ENCODE results near the gene PCDHA8.

DNA sequence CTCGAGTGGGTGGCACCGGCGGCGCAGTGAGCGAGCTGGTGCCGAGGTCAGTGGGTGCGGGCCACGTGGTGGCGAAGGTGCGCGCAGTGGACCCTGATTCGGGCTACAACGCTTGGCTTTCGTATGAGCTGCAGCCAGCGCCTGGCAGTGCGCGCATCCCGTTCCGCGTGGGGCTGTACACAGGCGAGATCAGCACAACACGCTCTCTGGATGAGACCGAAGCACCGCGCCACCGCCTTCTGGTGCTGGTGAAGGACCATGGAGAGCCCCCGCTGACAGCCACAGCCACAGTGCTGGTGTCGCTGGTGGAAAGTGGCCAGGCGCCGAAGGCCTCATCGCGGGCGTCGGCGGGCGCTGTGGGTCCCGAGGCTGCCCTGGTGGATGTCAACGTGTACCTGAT lies 17.5 kb upstream of the PCDHA8 start:
- TF ChIP-seq, protein P1, sequence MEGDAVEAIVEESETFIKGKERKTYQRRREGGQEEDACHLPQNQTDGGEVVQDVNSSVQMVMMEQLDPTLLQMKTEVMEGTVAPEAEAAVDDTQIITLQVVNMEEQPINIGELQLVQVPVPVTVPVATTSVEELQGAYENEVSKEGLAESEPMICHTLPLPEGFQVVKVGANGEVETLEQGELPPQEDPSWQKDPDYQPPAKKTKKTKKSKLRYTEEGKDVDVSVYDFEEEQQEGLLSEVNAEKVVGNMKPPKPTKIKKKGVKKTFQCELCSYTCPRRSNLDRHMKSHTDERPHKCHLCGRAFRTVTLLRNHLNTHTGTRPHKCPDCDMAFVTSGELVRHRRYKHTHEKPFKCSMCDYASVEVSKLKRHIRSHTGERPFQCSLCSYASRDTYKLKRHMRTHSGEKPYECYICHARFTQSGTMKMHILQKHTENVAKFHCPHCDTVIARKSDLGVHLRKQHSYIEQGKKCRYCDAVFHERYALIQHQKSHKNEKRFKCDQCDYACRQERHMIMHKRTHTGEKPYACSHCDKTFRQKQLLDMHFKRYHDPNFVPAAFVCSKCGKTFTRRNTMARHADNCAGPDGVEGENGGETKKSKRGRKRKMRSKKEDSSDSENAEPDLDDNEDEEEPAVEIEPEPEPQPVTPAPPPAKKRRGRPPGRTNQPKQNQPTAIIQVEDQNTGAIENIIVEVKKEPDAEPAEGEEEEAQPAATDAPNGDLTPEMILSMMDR (IDR thresholded peaks at IDR 0.05 in 2 of 3, conservative IDR thresholded peaks at IDR 0.05 in 1 of 3; ENCODE audit: borderline replicate concordance in 1 of 3, insufficient read depth in 1 of 3, low read depth in 2 of 3, low read length in 2 of 3), result no peak
- TF ChIP-seq EZH2phosphoT487 (IDR thresholded peaks at IDR 0.05; ENCODE audit: borderline replicate concordance) (no peak), POLR2A (IDR thresholded peaks at IDR 0.05; ENCODE audit: borderline replicate concordance, extremely low read depth, insufficient read depth, insufficient read length) (no peak), TCF7L2 (IDR thresholded peaks at IDR 0.05; ENCODE audit: borderline replicate concordance, extremely low read depth, insufficient read depth, insufficient read length) (no peak), SIN3A (IDR thresholded peaks at IDR 0.05; ENCODE audit: low read depth) (no peak), SP1 (IDR thresholded peaks at IDR 0.05; ENCODE audit: low read depth) (no peak), EGR1 (IDR thresholded peaks at IDR 0.05; ENCODE audit: low read depth) (no peak), EZH2 (IDR thresholded peaks at IDR 0.05) (no peak), POLR2AphosphoS5 (IDR thresholded peaks at IDR 0.05; ENCODE audit: low read depth, low read length) (no peak), YY1 (IDR thresholded peaks at IDR 0.05; ENCODE audit: extremely low read depth, insufficient replicate concordance, low read depth, low read length) (no peak), RAD21 (IDR thresholded peaks at IDR 0.05; ENCODE audit: low read depth) (no peak), ZFX (IDR thresholded peaks at IDR 0.05) (no peak)
- TF ChIP-seq, protein P2, sequence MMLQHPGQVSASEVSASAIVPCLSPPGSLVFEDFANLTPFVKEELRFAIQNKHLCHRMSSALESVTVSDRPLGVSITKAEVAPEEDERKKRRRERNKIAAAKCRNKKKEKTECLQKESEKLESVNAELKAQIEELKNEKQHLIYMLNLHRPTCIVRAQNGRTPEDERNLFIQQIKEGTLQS (IDR thresholded peaks at IDR 0.05), result no peak
- TF ChIP-seq, protein P3, sequence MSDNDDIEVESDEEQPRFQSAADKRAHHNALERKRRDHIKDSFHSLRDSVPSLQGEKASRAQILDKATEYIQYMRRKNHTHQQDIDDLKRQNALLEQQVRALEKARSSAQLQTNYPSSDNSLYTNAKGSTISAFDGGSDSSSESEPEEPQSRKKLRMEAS (IDR thresholded peaks at IDR 0.05), result no peak

Measured in HCT116 (cell line).